HG03039 (cell line): Measurements from ENCODE around the gene CHAF1A.

ENCODE experiments used
- ATAC-seq: cut with Tn5 transposase; IDR thresholded peaks from one replicate; pipeline ENCODE4 v1.9.1; 2021; ENCODE audit warnings: mild to moderate bottlenecking, moderate library complexity; ENCODE audit not compliant: unreplicated experiment

The CHAF1A gene

GRCh38 chr19:4378886-4379285, 23.6 kb upstream of the CHAF1A start:
- ATAC-seq = no peak

DNA sequence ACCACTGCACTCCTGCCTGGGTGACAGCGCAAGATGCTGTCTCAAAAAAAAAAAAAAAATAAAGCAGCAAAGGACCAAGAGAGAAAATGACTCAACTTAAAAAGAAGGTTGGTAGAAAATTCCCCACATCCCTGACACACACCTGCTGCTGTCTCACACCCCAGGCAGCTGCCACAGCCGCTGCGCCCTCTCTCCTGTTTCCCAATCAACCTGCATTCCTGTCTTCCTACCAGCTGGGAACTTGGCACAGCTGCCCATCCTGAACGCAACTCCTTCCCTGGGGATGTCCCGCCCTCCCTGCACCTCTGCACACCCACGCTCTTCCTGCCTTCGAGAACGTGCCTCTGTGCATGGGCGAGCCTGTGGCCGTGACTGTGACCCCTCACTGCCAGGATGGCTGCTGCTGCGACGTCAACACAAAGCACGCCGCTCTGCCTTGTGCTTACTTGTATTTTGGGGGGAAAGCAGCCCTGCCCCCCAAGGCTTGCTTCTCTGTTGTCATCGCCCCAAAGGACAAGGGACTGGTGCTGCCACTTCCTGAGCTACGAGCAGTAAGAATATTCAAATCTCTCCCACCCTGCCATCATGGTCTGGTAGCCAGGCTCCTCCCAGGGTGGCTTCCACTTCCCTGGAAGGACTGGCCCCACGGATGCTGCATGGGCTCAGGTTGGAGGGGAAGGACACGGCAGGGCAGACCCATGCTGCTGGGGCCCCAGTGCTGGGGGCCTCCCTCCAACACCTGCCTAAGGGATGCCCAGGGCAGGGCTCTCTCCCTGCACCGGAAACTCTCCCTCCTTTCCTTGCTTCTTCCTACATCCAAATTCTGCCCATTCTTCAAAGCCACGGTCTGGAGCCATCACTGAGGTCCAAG, 22.8 kb upstream of the CHAF1A start:
- ATAC-seq = no peak

DNA sequence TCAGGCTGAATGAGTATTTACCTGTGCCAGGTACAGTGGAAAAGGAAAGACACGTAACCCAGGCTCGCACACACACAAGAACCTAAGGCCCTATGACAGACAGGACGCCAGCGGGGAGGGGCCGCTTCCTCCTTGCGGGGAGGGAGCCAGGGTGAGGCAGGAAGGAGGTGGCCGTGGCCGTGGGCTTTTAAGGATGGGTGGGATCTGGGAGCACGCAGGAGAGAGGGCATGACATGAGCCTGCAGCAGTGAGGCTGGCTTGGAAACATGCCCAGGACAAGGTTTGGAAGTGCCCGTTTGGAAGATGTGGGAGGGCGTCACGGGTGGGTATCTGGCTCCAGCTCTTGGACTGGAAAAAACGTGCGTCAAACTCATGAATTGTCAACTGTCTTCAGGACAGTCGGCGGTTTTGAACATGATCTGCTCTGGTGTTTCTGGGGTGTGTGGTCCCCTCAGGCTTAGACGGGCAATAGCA, 22.1 kb upstream of the CHAF1A start:
- no peak for ATAC-seq

GRCh38 chr19:4385291-4386040, 17.0 kb upstream of the CHAF1A start:
- ATAC-seq = no peak

- ATAC-seq = no peak
Measured at GRCh38 chr19:4386041-4386782, 16.2 kb upstream of the CHAF1A start.

DNA sequence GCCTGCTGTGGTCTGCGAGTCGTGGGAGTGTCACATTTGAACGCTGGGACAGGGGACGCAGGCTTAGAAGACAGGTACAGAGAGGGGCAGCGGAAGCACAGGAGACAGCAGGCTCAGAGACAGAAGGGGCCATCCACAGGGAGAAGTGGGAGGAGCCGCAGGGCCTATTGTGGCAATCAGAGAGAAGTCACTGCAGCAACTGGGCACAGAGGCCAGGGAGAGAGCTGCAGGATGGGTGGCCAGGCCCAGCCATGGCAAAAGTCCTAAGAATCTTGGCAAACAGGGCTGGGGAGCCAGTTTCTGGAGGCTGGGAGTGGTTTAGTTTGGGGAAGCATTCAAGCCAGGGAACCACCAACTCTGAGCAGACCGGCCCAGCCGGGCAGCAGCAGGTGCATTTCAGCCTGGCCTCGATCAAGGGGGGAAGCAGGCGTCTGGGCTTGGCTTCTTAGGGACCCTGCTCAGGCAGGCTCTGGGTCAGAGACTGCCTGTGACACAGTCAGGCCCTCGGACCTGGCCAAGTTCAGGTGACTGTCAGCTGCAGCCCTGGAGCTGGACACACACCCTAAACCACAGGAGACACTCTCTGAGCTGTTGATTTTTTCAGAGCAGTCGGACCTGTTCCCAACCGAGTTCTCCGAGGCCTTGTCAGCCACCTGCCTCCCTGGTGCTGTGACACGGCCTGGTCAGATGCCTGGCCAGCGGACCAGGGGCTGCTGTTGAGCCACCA, 13.9 kb upstream of the CHAF1A start:
- no peak for ATAC-seq

DNA sequence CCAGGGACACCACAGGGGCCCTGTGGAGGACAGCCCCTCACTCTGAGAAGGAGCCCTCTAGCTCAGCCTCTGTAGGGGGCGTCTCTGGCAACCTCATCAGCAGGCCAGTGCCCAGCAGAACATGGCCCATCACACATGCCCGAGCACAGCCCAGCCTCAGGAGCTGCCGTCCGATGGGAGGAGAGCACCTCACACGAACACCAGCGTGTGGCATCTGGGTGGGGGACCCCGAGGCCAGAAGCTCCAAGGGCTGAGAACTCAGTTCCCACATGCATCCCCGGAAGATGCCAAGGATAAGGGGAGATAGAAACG, 13.4 kb upstream of the CHAF1A start:
- no peak for ATAC-seq

- no peak for ATAC-seq
Measured at GRCh38 chr19:4389511-4390016, 12.9 kb upstream of the CHAF1A start.

DNA sequence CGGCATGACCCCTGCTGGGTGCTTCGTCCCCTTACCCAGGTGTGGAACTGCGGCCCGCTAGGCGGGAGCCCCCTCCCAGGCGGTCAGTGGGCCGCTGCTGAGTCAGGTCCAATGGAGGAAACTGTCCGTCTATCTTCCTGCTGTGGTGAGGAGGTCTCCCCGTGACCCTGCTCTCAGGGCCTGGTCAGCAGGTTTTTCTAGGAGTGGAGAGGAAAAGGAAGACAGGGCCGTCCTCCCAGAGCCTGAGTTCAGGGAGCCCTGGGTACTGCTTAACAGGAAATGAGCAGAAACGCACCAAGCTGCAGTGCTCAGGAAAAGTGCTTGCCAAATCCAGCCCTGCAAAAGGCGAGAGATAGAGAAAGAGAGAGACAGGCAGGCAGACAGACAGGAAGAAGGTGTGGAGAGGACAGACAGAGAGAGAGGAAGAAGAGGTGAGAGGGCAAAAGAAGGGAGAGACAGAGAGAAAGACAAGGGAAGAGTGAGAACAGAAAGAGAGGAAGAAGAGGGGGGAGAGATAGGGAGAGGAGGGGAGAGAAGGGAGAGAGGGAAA, 12.3 kb upstream of the CHAF1A start:
- no peak for ATAC-seq

- no peak for ATAC-seq
Measured at GRCh38 chr19:4390567-4391305, 11.7 kb upstream of the CHAF1A start.

- ATAC-seq = no peak
Measured at GRCh38 chr19:4391306-4391693, 11.1 kb upstream of the CHAF1A start.

- ATAC-seq = no peak
Measured at GRCh38 chr19:4391701-4392483, 10.5 kb upstream of the CHAF1A start.

GRCh38 chr19:4393947-4394590, 8.4 kb upstream of the CHAF1A start:
- ATAC-seq = no peak

DNA sequence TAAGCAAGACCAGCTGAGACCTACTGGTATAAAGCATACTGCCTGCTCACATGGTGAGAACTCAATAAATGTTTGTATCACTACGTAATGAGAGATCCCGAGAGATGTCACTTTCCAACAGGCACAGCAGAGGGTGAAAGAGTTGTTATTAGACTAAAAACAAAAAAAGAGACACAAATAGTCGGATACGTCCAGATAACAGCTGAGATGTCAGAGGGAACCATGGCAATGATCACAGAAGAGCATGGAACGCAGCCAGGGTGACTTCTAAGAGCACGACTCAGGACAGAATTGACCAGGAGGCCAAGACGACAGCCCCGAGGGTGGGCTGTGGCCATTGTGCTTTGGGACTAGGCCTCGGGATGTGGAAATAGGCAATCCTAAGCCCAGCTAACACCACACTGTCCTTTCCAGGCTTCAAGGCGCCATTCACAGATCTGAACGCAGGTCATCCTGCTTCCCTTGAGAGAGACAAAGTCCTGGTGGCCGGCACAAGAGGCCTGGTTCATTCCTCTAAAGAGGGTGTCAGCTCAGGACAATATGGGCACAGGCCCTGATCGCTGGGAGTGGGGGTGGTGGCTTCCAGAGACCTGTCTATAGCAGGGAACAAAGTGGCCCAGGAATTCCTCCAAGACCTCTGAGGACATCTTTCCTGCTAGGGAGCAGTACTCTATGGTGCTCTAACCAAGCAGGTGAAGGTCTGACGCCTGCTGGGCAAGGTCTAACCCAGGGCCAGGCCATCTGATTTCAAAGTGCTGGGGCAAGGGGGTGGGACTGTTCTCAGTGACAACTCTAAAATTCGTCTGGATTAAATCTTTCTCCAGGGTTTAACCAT, 5.3 kb upstream of the CHAF1A start:
- ATAC-seq = no peak

DNA sequence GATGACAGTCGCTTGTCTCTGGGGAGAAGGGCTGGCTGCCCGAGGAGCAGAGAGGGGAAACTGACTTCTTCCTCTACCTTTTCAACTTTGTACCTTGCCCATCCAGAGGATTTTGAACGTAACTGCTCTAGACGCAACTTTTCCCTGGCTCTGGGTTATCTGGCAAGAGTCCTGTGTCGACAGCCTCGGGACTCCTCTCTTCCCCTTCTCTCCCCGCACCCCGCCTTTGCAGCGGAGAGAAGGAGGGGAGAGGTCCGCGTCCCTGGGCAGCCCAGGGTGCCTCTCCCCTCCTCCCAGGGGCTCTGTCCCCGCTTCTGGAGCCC, 2.7 kb upstream of the CHAF1A start:
- no peak for ATAC-seq

DNA sequence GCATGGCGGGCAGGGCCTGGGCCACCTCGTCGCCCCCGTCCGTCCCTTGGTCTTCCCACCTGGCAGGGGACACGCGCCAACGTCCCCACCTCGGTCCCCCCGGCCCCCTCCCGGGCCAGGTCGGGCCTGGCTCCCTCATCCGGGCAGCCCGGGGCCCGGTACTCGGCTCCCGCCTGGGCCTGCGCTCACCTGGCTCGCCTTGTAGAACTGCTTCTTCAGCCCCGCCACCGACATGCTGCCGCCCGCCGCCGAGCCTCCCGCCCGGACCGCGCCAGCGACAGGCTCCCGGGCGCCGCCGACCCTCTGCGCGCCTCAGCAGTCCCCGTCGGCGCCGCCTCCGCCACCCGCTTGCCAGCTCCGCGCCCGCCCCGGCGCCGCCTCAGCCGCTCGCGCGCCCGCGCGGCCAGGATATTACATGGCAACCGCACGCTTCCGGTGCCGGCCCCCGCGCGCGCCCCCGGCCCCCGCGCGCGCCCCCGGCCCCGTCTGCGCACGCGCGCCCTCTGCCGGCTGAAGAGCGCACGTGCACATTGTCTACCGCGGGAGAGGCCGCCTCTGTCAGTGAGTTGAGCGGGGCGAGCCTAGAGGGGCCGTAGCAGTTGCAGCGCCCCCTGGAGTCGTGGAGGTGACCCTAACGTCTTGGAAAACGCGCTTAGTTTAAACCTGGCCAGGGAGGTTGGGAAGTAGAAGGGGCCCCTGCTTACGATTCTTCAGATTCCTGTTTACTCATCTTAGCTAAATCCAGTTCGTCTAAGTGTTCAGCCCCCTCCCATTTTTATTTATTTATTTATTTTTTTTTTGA, 2.1 kb upstream of the CHAF1A start, which contains the start of gene SH3GL1:
Gene SH3GL1 (minus strand): TSS at position 413 of the 802 bp plus-strand sequence. CDS start 179 bp downstream, at position 234.
- ATAC-seq = peak; percentile 58

GRCh38 chr19:4401769-4402170, 670 bp upstream of the CHAF1A start:
- ATAC-seq = no peak
